ENCODE results near the gene SLC2A5.

Gene SLC2A5, protein sequence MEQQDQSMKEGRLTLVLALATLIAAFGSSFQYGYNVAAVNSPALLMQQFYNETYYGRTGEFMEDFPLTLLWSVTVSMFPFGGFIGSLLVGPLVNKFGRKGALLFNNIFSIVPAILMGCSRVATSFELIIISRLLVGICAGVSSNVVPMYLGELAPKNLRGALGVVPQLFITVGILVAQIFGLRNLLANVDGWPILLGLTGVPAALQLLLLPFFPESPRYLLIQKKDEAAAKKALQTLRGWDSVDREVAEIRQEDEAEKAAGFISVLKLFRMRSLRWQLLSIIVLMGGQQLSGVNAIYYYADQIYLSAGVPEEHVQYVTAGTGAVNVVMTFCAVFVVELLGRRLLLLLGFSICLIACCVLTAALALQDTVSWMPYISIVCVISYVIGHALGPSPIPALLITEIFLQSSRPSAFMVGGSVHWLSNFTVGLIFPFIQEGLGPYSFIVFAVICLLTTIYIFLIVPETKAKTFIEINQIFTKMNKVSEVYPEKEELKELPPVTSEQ

DNA sequence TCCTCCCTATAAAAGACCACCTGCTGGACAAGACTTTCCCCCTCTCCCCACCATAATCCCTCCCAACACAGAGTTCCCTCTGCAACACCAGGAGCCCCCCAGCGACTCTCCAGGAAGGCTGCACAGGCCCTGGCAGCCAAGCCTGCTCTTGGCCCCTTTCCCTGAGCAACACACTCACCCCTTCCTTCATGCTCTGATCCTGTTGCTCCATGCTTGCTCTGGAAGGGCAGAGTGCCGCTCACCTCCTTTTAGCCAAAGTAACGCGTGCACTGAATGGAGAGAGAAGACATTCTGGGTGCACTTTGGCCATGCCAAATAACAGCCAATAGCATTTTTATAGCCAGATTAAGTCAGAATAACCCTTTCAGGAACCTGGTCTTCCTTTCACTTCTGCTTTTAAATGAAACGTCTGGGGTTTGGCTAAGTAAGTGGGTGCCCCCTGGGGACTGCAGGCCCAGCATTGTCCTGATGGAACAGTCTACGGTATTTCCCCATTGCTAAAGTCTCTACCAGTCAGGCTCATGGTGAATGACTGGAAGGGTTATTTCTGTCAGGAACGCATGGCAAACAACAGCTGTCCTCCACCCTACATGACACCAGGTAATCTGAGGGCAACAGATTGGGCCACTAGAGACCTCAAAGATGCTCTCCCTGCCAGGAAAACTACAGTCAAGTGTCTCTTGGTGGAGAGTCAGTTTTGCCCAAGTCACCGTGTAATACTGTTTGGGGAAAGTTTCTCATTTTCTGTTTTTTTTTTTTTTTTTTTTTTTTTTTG lies at the start of gene SLC2A5:
Gene SLC2A5 (minus strand): TSS at position 310 of the 775 bp plus-strand sequence. CDS start 99 bp downstream, at position 211.
- no peaks in the 10 kb centered on the region for H3K27me3 ChIP-seq (ENCODE audit: control insufficient read depth, insufficient read depth, low read length)
- H3K9ac ChIP-seq (ENCODE audit: low read length) = no peak within 1 kb of the TSS
- H3K4me1 ChIP-seq (ENCODE audit: control insufficient read depth, insufficient read depth, low read length) = peaks cover 5% of the 10 kb centered on the region
- H3K4me3 ChIP-seq (ENCODE audit: low read length) = no peak within 1 kb of the TSS
- no peaks in the 10 kb centered on the region for H3K36me3 ChIP-seq (ENCODE audit: control insufficient read depth, insufficient read depth, low read length)
- H3K9me3 ChIP-seq (ENCODE audit: control insufficient read depth, low read length) = no peaks in the 10 kb centered on the region

DNA sequence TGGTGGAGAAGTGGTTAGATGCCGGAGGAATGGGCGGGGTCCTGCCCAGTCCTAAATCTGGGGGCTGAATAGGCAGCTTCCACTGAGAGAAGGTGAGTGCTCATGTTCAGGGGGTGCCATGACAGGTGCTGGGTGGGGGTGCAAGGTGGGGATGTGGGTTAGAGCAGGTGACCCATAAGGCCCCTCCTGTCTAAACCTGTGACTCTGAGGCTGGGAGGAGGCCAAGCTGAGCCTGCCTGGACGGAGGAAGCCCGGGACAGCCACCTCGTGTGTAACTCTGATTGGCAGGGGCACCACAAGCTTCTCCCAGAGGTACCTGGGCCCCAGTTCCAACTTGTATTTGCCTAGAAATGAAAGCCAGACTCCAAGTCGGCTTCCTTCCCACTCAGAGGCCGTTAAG lies 48.8 kb upstream of the SLC2A5 start:
- H3K36me3 ChIP-seq (ENCODE audit: control insufficient read depth, insufficient read depth, low read length) = no peaks in the 10 kb centered on the region
- no peaks in the 10 kb centered on the region for H3K27me3 ChIP-seq (ENCODE audit: control insufficient read depth, insufficient read depth, low read length)
- H3K4me1 ChIP-seq (ENCODE audit: control insufficient read depth, insufficient read depth, low read length) = peaks cover 2% of the 10 kb centered on the region
- no peak overlapping the region for H3K9ac ChIP-seq (ENCODE audit: low read length)
- no peak overlapping the region for H3K4me3 ChIP-seq (ENCODE audit: low read length)
- no peaks in the 10 kb centered on the region for H3K9me3 ChIP-seq (ENCODE audit: control insufficient read depth, low read length)

DNA sequence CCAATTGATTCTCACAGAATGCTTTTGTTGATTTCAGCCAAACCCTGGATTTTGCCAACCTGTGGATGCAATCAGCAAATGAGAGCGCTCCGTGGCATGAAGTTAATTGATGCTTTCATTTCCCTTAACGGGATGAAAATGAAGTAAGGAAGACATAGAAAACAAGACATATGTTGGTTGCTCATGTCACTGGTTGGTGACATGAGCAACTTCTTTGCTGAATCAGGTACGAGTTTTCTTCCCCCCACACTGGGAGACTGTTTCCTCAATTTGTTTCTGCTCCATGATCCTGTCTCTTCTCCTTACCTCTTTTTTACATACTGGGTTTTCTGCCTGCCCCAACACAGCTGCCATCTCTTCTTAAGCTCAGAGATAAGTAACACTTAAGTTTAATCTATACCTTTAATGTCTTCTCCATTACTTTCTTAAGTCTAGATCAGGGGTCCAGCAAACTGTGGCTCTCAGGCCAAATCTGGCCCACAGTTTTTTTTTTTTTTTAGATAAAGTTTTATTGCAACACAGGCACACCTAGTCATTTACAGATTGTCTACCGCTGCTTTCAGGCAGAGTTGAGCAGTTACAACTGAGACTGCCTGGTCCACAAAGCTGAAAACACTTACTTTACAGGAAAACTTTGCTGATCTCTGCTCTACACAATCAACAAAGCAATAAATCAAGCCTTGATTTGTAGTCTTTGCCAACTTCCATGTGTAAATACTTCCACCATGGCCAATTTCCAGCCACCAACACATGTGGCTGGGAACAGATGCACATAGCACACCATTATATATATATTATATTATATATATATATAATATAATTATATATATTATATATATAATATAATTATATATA lies 46.1 kb upstream of the SLC2A5 start:
- Histone ChIP-seq H3K4me3 (ENCODE audit: low read length) (no peak overlapping the region), H3K9me3 (ENCODE audit: control insufficient read depth, low read length) (no peaks in the 10 kb centered on the region), H3K4me1 (ENCODE audit: control insufficient read depth, insufficient read depth, low read length) (peaks cover 5% of the 10 kb centered on the region), H3K36me3 (ENCODE audit: control insufficient read depth, insufficient read depth, low read length) (no peaks in the 10 kb centered on the region), H3K27me3 (ENCODE audit: control insufficient read depth, insufficient read depth, low read length) (no peaks in the 10 kb centered on the region), H3K9ac (ENCODE audit: low read length) (no peak overlapping the region)

DNA sequence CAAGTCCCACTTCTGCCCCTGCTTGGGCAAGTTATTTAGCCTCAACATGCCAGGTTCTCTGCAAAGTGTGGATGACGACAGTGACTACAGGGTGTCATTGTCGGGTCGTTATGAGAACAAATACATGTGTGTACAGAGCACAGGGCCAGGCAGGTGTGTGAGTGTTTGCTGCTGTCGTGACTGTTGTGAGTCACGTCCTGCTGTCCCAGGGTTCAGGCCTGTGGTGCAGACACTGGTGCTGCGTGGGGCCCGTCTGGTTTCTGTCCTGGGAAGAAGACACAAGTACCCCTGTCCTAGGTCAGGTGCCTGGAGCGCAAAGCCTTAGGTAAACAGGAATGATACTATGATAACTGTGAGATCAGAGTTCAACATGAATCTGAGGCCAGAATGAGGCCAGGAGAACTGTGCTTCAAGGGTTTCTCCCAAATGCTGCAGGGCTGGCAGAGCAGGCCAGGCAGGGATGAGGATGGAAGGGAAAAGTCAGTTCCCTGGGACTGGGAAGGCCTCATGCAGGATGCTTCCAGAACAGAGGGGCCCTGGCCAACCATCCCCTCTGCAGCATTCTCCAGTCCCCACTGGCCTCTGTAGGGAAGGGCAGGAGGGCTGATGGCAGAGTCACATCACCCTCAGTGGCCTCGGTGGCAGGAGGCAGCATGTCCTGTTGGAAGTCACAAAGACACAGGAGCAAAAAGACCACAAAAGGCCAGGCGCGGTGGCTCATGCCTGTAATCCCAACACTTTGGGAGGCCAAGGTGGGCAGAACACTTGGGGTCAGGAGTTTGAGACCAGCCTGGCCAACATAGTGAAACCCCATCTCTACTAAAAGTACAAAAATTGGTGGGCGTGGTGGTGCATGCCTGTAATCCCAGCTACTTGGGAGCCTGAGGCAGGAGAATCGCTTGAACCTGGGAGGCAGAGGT lies 43.8 kb upstream of the SLC2A5 start:
- H3K9ac ChIP-seq (ENCODE audit: low read length) = no peak overlapping the region
- H3K27me3 ChIP-seq (ENCODE audit: control insufficient read depth, insufficient read depth, low read length) = no peaks in the 10 kb centered on the region
- H3K36me3 ChIP-seq (ENCODE audit: control insufficient read depth, insufficient read depth, low read length) = no peaks in the 10 kb centered on the region
- no peaks in the 10 kb centered on the region for H3K9me3 ChIP-seq (ENCODE audit: control insufficient read depth, low read length)
- H3K4me3 ChIP-seq (ENCODE audit: low read length) = no peak overlapping the region
- H3K4me1 ChIP-seq (ENCODE audit: control insufficient read depth, insufficient read depth, low read length) = peaks cover 5% of the 10 kb centered on the region

DNA sequence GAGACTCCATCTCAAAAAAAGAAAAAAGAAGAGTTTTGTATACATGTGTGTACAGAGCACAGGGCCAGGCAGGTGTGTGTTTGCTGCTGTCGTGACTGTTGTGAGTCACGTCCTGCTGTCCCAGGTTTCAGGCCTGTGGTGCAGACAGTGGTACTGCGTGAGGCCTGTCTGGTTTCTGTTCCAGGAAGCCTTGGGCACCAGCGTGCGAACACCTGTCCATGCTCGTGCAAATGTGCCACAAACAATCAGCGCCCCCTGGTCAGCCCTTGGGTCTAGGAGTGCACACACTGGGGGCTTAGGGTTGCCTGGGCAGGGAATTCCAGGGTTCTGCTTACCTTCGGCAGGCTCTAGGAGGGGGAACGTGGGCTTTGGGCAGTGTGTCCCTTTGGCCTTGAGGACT lies 42.5 kb upstream of the SLC2A5 start:
- no peaks in the 10 kb centered on the region for H3K36me3 ChIP-seq (ENCODE audit: control insufficient read depth, insufficient read depth, low read length)
- peaks cover 5% of the 10 kb centered on the region for H3K4me1 ChIP-seq (ENCODE audit: control insufficient read depth, insufficient read depth, low read length)
- H3K27me3 ChIP-seq (ENCODE audit: control insufficient read depth, insufficient read depth, low read length) = no peaks in the 10 kb centered on the region
- H3K9me3 ChIP-seq (ENCODE audit: control insufficient read depth, low read length) = no peaks in the 10 kb centered on the region
- H3K9ac ChIP-seq (ENCODE audit: low read length) = no peak overlapping the region
- no peak overlapping the region for H3K4me3 ChIP-seq (ENCODE audit: low read length)

DNA sequence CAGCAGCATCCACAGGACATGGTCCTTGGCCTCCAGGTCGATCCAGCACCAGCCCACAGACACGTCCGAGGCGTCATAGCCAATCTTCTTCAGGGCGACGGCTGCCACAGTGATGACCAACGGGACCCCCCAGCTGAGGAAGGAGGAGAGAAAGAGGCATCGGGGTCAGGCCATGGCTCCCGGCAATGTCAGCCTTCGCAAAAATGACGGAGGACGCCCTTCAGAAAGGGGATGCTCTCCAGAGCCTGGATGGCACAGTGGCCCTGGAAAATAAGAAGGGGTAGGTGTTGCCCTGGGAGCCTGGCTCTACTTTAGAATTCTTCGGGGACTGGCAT lies 41.9 kb upstream of the SLC2A5 start:
- H3K4me3 ChIP-seq (ENCODE audit: low read length) = no peak overlapping the region
- no peaks in the 10 kb centered on the region for H3K36me3 ChIP-seq (ENCODE audit: control insufficient read depth, insufficient read depth, low read length)
- no peaks in the 10 kb centered on the region for H3K27me3 ChIP-seq (ENCODE audit: control insufficient read depth, insufficient read depth, low read length)
- H3K9ac ChIP-seq (ENCODE audit: low read length) = no peak overlapping the region
- peaks cover 5% of the 10 kb centered on the region for H3K4me1 ChIP-seq (ENCODE audit: control insufficient read depth, insufficient read depth, low read length)
- H3K9me3 ChIP-seq (ENCODE audit: control insufficient read depth, low read length) = no peaks in the 10 kb centered on the region

DNA sequence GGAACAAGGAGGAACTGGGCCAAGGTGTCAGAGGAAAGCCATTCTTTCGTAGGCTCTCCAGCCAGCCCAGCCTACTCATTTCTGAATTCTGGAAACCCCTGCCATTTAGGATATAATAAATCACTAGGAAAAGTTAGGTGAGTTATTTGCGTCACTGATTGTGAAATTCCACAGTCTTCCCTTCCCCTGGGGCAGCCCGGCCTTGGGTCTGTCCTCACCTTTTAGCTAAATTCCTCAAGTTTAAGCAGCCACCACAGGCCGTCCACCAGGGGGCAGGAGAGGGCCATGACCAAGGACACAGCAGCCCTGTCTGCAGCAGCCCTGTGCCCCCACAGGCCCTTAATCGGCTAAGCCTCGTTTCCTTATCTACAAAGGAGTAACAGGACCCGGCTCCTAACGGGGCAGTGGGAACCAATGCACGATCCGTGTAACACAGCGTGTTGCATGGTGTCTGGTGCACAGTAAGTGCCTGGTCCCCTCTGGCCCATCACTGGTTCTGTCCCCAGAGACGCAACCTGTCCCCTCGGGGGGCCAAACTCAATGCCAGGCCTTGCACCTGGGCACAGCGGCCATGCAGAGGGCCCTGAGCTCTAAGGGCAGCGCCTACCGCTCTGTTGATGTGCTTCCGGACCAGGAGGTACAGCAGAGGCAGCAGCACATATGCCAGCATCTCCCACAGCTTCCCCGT lies 41.4 kb upstream of the SLC2A5 start:
- Histone ChIP-seq H3K9me3 (ENCODE audit: control insufficient read depth, low read length) (no peaks in the 10 kb centered on the region), H3K9ac (ENCODE audit: low read length) (no peak overlapping the region)

DNA sequence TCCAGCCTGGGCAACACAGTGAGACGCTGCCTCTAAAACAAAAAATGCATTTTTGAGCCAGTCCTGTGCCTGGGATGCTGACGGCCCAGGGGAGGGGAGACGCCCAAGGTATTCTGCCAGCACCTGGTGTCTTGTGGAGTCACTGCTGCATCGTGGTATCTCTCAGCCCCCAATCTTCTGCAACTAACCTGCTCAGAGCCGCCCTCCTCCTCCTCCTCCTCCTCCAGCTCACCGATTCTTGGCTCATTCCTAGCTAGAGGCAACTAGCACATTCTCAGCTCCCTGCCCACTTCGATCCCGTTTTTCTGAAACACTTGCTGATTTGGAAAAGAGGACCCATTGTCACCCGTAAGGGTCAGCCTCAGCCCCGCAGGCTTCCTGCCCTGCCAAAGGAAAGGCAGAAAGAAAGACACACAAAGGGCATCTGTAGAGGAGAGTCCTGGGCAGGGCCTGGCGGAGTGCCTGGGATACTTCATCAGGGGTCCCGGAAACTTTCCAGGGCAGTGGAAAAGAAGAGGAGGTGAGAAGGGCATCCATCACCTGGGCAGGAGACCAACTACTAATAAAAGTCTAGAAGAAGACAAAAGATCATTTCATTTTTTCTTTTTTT lies 38.7 kb upstream of the SLC2A5 start:
- Histone ChIP-seq H3K36me3 (ENCODE audit: control insufficient read depth, insufficient read depth, low read length) (no peaks in the 10 kb centered on the region), H3K9me3 (ENCODE audit: control insufficient read depth, low read length) (no peaks in the 10 kb centered on the region), H3K9ac (ENCODE audit: low read length) (no peak overlapping the region), H3K4me1 (ENCODE audit: control insufficient read depth, insufficient read depth, low read length) (peaks cover 3% of the 10 kb centered on the region), H3K4me3 (ENCODE audit: low read length) (no peak overlapping the region), H3K27me3 (ENCODE audit: control insufficient read depth, insufficient read depth, low read length) (no peaks in the 10 kb centered on the region)

More for the DNA sequence above, 41.4 kb upstream of the SLC2A5 start:
- H3K27me3 ChIP-seq (ENCODE audit: control insufficient read depth, insufficient read depth, low read length) = no peaks in the 10 kb centered on the region
- no peak overlapping the region for H3K4me3 ChIP-seq (ENCODE audit: low read length)
- H3K36me3 ChIP-seq (ENCODE audit: control insufficient read depth, insufficient read depth, low read length) = no peaks in the 10 kb centered on the region
- peaks cover 5% of the 10 kb centered on the region for H3K4me1 ChIP-seq (ENCODE audit: control insufficient read depth, insufficient read depth, low read length)

DNA sequence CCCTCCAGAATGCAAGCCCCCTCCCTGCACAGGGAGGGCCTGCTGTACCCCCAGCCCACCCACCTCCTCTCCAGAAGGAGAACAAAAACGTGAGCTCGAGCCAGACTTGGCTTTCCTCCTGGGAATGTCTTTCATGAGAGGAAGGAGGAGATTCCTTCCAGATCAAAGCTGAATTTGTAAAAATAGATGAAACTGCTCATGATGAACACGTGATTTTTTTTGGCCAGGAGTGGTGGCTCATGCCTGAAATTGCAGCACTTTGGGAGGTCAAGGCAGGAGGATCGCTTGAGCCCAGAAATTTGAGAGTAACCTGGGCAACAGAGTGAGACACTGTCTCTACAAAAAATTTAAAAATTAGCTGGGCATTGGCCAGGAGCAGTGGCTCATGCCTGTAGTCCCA lies 37.7 kb upstream of the SLC2A5 start:
- H3K27me3 ChIP-seq (ENCODE audit: control insufficient read depth, insufficient read depth, low read length) = no peaks in the 10 kb centered on the region
- no peaks in the 10 kb centered on the region for H3K36me3 ChIP-seq (ENCODE audit: control insufficient read depth, insufficient read depth, low read length)
- H3K4me1 ChIP-seq (ENCODE audit: control insufficient read depth, insufficient read depth, low read length) = no peaks in the 10 kb centered on the region
- H3K4me3 ChIP-seq (ENCODE audit: low read length) = no peak overlapping the region
- H3K9me3 ChIP-seq (ENCODE audit: control insufficient read depth, low read length) = no peaks in the 10 kb centered on the region
- H3K9ac ChIP-seq (ENCODE audit: low read length) = no peak overlapping the region

DNA sequence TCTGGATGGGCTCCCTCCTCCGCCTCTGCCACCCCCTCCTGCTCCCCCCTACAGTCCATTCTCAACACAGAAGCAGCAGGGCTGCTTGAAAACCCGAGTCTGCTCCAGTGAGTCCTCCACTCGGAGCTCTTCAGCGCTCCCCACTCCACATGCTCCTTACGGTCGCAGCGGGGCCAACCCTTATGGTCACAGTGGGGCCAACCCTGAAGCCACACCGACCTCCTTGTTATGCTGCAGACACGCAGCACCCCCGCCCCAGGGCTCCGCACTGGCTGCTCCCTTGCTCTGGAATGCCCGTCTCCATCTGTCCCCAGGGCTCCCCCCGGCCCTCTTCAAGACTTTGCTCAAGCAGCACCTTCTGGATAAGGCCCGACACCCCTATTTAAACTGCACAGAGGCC lies 36.9 kb upstream of the SLC2A5 start:
- Histone ChIP-seq H3K4me3 (ENCODE audit: low read length) (no peak overlapping the region), H3K9ac (ENCODE audit: low read length) (no peak overlapping the region), H3K27me3 (ENCODE audit: control insufficient read depth, insufficient read depth, low read length) (no peaks in the 10 kb centered on the region), H3K9me3 (ENCODE audit: control insufficient read depth, low read length) (no peaks in the 10 kb centered on the region), H3K4me1 (ENCODE audit: control insufficient read depth, insufficient read depth, low read length) (no peaks in the 10 kb centered on the region), H3K36me3 (ENCODE audit: control insufficient read depth, insufficient read depth, low read length) (no peaks in the 10 kb centered on the region)

Measured in mucosa of stomach (tissue), 1 donor.